ENCODE results near the gene SFXN5. TPM values are rescaled to one million over a fixed set of nuclear protein-coding genes. Genes with fewer than 3 reads are reported as not detected.

The SFXN5 gene
- total RNA-seq, 1 donor from 2014 or later, result 7.6 TPM

GRCh38 chr2:72982781-72983499 is 88.6 kb downstream of the SFXN5 start:
- H3K4me3 ChIP-seq (ENCODE audit: low read depth, low read length), result no peak overlapping the region
- no peak for DNase-seq (ENCODE audit: low read depth)
- H3K36me3 ChIP-seq (ENCODE audit: control insufficient read depth, insufficient read depth, low read length), result no peaks in the 10 kb centered on the region
- H3K27me3 ChIP-seq (ENCODE audit: control insufficient read depth, insufficient read depth, low read length), result no peaks in the 10 kb centered on the region
- no peak for TF ChIP-seq CTCF (IDR thresholded peaks at IDR 0.05; ENCODE audit: insufficient read depth, low read length, poor library complexity, severe bottlenecking)

GRCh38 chr2:72982219-72982618 is 89.3 kb downstream of the SFXN5 start:
- no peaks in the 10 kb centered on the region for H3K27me3 ChIP-seq (ENCODE audit: control insufficient read depth, insufficient read depth, low read length)
- no peaks in the 10 kb centered on the region for H3K36me3 ChIP-seq (ENCODE audit: control insufficient read depth, insufficient read depth, low read length)
- no peak overlapping the region for H3K4me3 ChIP-seq (ENCODE audit: low read depth, low read length)
- no peak for DNase-seq (ENCODE audit: low read depth)
- no peak for TF ChIP-seq CTCF (IDR thresholded peaks at IDR 0.05; ENCODE audit: insufficient read depth, low read length, poor library complexity, severe bottlenecking)

GRCh38 chr2:72981536-72981935 is 90.0 kb downstream of the SFXN5 start:
- no peaks in the 10 kb centered on the region for H3K36me3 ChIP-seq (ENCODE audit: control insufficient read depth, insufficient read depth, low read length)
- no peak overlapping the region for H3K4me3 ChIP-seq (ENCODE audit: low read depth, low read length)
- no peak for TF ChIP-seq CTCF (IDR thresholded peaks at IDR 0.05; ENCODE audit: insufficient read depth, low read length, poor library complexity, severe bottlenecking)
- H3K27me3 ChIP-seq (ENCODE audit: control insufficient read depth, insufficient read depth, low read length), result no peaks in the 10 kb centered on the region
- DNase-seq (ENCODE audit: low read depth), result no peak

GRCh38 chr2:72980535-72981217 is 90.8 kb downstream of the SFXN5 start:
- Histone ChIP-seq H3K36me3 (ENCODE audit: control insufficient read depth, insufficient read depth, low read length) (no peaks in the 10 kb centered on the region), H3K27me3 (ENCODE audit: control insufficient read depth, insufficient read depth, low read length) (no peaks in the 10 kb centered on the region), H3K4me3 (ENCODE audit: low read depth, low read length) (no peak overlapping the region)
- DNase-seq (ENCODE audit: low read depth), result peak; percentile 45
- no peak for TF ChIP-seq CTCF (IDR thresholded peaks at IDR 0.05; ENCODE audit: insufficient read depth, low read length, poor library complexity, severe bottlenecking)

GRCh38 chr2:72979896-72980295 is 91.6 kb downstream of the SFXN5 start:
- no peaks in the 10 kb centered on the region for H3K27me3 ChIP-seq (ENCODE audit: control insufficient read depth, insufficient read depth, low read length)
- no peak overlapping the region for H3K4me3 ChIP-seq (ENCODE audit: low read depth, low read length)
- no peak for TF ChIP-seq CTCF (IDR thresholded peaks at IDR 0.05; ENCODE audit: insufficient read depth, low read length, poor library complexity, severe bottlenecking)
- no peak for DNase-seq (ENCODE audit: low read depth)
- no peaks in the 10 kb centered on the region for H3K36me3 ChIP-seq (ENCODE audit: control insufficient read depth, insufficient read depth, low read length)
